Peyer's patch (tissue), 4 donors: ENCODE data around the gene NFASC. TPM values are rescaled to one million over a fixed set of nuclear protein-coding genes. Genes with fewer than 3 reads are reported as not detected.
A peak's percentile ranks its signal among the peaks of the same experiment; 100 is the strongest.

Experiments used
- DNase-seq, 3 donors: peaks; one replicate each; pipeline ENCODE4 v3.0.0-alpha.2; 2017 to 2019
- H3K27ac ChIP-seq, 4 donors: fragments of 200-600 bp; sonication (generic); one replicate each; pipeline ENCODE4 v1.5.1; 2016 to 2019
- H3K27me3 ChIP-seq, 2 donors: fragments of 200-600 bp; sonication (generic); one replicate each; pipeline ENCODE4 v1.5.1; 2019
- H3K36me3 ChIP-seq, 3 donors: fragments of 200-600 bp; sonication (generic); one replicate each; pipeline ENCODE4 v1.5.1; 2016 to 2019
- H3K4me1 ChIP-seq, 4 donors: fragments of 200-600 bp; sonication (generic); one replicate each; pipeline ENCODE4 v1.5.1; 2016 to 2019
- H3K4me3 ChIP-seq, 4 donors: fragments of 200-600 bp; sonication (generic); 1 replicate in 3 of 4; 2 replicates in 1 of 4; pipeline ENCODE4 v1.5.1; 2016 to 2019; ENCODE audit warnings: mild to moderate bottlenecking in 1 of 4
- H3K9me3 ChIP-seq, 4 donors: fragments of 200-600 bp; sonication (generic); one replicate each; pipeline ENCODE4 v1.5.1; 2016 to 2019; ENCODE audit warnings: mild to moderate bottlenecking in 1 of 4
- POLR2A ChIP-seq, 2 donors: fragments of 450-650 bp; IDR thresholded peaks; one replicate each; pipeline ENCODE4 v1.5.1; 2017; ENCODE audit warnings: antibody characterized with exemption in 2 of 2, mild to moderate bottlenecking in 2 of 2, moderate library complexity in 2 of 2
- total RNA-seq, 4 donors: library from RNA; depleted of rRNA; stranded (reverse); fragments of >200 nt; gene quantifications; one replicate each; pipeline ENCODE4 v1.1.0, GENCODE V29; 2016
- TF ChIP-seq, protein P1 (sequence below), 6 experiments: fragments of 450-650 bp in 4 of 6; fragments of 200-600 bp in 2 of 6; sonication (generic) in 1 of 6; IDR thresholded peaks; one replicate each; pipeline ENCODE4 v1.5.1; 2017 to 2019; ENCODE audit warnings: antibody characterized with exemption in 6 of 6, mild to moderate bottlenecking in 3 of 6, moderate library complexity in 1 of 6

NFASC gene
- total RNA-seq, 4 donors from 2014 or later, result 3.2 to 90.0 (median 13.2) TPM

DNA sequence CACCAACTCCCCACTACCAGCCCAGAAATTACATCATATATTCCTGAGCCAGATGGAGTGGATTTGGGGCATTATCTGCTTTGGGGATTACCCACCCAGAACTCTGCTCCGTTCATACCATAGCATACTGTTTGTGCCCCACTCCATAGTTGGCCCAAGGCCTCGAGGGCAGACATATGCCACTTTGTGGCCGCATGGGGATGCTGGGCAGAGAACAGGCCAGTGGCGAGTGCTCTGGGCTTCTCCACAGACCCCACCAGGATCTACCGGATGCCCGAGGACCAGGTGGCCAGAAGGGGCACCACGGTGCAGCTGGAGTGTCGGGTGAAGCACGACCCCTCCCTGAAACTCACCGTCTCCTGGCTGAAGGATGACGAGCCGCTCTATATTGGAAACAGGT lies 104.4 kb downstream of the NFASC start:
- no peak for DNase-seq
- no peaks in the 10 kb centered on the region for H3K4me1 ChIP-seq
- TF ChIP-seq, protein P1, sequence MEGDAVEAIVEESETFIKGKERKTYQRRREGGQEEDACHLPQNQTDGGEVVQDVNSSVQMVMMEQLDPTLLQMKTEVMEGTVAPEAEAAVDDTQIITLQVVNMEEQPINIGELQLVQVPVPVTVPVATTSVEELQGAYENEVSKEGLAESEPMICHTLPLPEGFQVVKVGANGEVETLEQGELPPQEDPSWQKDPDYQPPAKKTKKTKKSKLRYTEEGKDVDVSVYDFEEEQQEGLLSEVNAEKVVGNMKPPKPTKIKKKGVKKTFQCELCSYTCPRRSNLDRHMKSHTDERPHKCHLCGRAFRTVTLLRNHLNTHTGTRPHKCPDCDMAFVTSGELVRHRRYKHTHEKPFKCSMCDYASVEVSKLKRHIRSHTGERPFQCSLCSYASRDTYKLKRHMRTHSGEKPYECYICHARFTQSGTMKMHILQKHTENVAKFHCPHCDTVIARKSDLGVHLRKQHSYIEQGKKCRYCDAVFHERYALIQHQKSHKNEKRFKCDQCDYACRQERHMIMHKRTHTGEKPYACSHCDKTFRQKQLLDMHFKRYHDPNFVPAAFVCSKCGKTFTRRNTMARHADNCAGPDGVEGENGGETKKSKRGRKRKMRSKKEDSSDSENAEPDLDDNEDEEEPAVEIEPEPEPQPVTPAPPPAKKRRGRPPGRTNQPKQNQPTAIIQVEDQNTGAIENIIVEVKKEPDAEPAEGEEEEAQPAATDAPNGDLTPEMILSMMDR (IDR thresholded peaks at IDR 0.05), result no peak
- TF ChIP-seq POLR2A (IDR thresholded peaks at IDR 0.05), result no peak
- H3K36me3 ChIP-seq, result peaks cover 0 to 12% (median 0%) of the 10 kb centered on the region in 3 donors
- H3K27ac ChIP-seq, result no peak overlapping the region
- no peaks in the 10 kb centered on the region for H3K27me3 ChIP-seq
- no peaks in the 10 kb centered on the region for H3K9me3 ChIP-seq
- no peak overlapping the region for H3K4me3 ChIP-seq

DNA sequence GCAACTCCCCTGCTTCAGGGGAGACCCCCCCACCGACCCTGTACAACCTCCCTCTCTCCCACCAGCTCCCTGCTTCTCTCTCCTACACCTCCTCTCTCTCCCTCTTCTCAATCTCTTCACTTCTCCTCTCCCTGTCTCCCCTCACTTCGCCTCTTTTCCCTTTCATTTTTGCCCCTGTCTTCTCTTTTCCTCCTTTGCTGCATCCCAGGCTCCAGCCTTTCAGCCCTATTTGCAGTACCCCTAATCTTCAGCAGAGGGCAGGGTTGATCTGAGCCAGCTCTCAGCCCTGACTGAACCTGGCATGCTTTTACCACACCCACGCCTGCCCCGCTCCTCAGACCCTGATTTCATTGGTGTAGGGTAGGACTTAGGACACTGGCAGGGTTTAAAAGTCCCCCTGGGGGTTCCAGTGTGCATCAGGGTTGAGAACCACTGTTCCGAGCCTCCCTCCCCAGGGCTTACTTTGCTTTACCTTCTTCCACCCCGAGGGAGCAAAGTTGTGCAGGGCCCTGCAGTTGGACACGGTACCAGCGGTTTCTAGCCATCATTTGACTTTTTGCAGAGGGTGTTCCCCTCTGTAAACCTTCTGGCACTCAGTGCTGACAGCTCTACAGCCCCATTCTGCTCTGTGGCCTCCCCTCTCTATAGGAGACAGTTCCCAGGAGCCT lies 105.0 kb downstream of the NFASC start:
- Histone ChIP-seq H3K4me3 (no peak overlapping the region), H3K9me3 (no peaks in the 10 kb centered on the region), H3K27ac (no peak overlapping the region), H3K27me3 (no peaks in the 10 kb centered on the region), H3K36me3 (peaks cover 0 to 12% (median 0%) of the 10 kb centered on the region in 3 donors), H3K4me1 (no peaks in the 10 kb centered on the region)
- TF ChIP-seq, protein P1 (IDR thresholded peaks at IDR 0.05), result peak; percentile 64 to 79 (median 72)
- no peak for TF ChIP-seq POLR2A (IDR thresholded peaks at IDR 0.05)
- peak in 2 of 3 donors; percentile 34 to 66 for DNase-seq

DNA sequence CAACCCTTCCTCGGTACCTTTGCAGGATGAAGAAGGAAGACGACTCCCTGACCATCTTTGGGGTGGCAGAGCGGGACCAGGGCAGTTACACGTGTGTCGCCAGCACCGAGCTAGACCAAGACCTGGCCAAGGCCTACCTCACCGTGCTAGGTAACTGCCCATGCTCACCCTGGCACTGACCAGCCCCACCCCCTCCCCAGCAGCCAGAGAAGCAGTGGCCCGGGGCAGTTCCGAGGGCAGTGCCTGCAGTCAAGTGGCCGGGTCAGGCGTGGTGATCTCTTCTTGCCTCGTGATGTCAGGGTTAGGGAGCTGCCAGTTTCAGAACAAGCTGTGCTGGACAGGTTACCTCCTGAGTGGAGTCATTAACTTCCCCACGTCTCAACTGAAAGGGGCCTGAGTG lies 106.0 kb downstream of the NFASC start:
- DNase-seq, result no peak
- TF ChIP-seq, protein P1 (IDR thresholded peaks at IDR 0.05), result no peak
- TF ChIP-seq POLR2A (IDR thresholded peaks at IDR 0.05), result no peak
- H3K27me3 ChIP-seq, result no peaks in the 10 kb centered on the region
- no peak overlapping the region for H3K27ac ChIP-seq
- no peaks in the 10 kb centered on the region for H3K9me3 ChIP-seq
- no peak overlapping the region for H3K4me3 ChIP-seq
- H3K36me3 ChIP-seq, result peaks cover 0 to 12% (median 0%) of the 10 kb centered on the region in 3 donors
- H3K4me1 ChIP-seq, result no peaks in the 10 kb centered on the region

DNA sequence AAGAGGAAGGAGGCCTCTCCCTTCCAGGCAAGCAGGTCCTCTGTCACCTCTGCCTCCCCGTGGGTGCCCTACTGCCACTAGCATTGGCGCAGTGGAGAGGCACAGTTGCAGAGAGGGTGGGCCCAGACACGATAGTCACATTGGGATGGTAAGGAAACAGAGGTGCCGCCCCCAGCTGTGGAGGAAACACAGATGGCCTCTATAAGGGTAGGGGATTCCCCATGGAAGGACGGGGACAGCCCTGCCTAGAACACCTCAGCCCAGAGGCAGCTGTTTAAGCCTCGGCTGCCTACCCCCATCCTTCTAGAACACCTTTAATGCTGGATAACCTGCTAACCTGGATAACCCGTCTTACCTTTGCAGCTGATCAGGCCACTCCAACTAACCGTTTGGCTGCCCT lies 106.7 kb downstream of the NFASC start:
- peaks cover 0 to 12% (median 0%) of the 10 kb centered on the region in 3 donors for H3K36me3 ChIP-seq
- no peaks in the 10 kb centered on the region for H3K4me1 ChIP-seq
- H3K27me3 ChIP-seq, result no peaks in the 10 kb centered on the region
- H3K9me3 ChIP-seq, result no peaks in the 10 kb centered on the region
- no peak overlapping the region for H3K4me3 ChIP-seq
- TF ChIP-seq POLR2A (IDR thresholded peaks at IDR 0.05), result no peak
- TF ChIP-seq, protein P1 (IDR thresholded peaks at IDR 0.05), result no peak
- H3K27ac ChIP-seq, result no peak overlapping the region
- no peak for DNase-seq

DNA sequence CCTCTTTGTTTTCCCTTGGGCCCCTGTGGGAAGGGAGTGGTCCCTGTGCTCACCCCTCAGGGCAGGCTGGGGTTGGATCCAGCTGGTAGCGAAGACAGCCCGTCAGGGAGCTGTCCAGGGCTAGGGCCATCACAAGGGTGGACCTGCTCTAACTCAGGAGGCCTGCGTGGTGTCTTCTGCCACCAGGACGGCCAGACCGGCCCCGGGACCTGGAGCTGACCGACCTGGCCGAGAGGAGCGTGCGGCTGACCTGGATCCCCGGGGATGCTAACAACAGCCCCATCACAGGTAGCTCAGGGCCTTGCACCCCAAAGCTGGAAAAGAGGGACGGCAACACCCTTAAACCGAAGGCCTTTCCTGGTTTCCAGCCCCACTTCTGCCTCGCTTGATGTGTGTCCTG lies 108.1 kb downstream of the NFASC start:
- peaks cover 0 to 12% (median 0%) of the 10 kb centered on the region in 3 donors for H3K36me3 ChIP-seq
- DNase-seq, result no peak
- H3K4me3 ChIP-seq, result no peak overlapping the region
- H3K27ac ChIP-seq, result no peak overlapping the region
- no peaks in the 10 kb centered on the region for H3K9me3 ChIP-seq
- H3K27me3 ChIP-seq, result no peaks in the 10 kb centered on the region
- TF ChIP-seq, protein P1 (IDR thresholded peaks at IDR 0.05), result no peak
- TF ChIP-seq POLR2A (IDR thresholded peaks at IDR 0.05), result no peak
- H3K4me1 ChIP-seq, result no peaks in the 10 kb centered on the region
